KOPT-K1 (cell line): ENCODE measurements around the gene TMEM132D.
"Not testable (repeated sequence)": the region's sequence is repeated elsewhere in the genome, so short reads cannot be mapped to it uniquely, and the experiment has no call there.

Experiments used
- H3K27ac ChIP-seq: fragments of 200-600 bp; sonication (generic); 2 replicates; pipeline ENCODE4 v1.5.1; 2016; ENCODE audit warnings: antibody characterized with exemption, mild to moderate bottlenecking, low read depth, low read length; ENCODE audit not compliant: poor library complexity, severe bottlenecking
- H3K36me3 ChIP-seq: fragments of 200-600 bp; sonication (generic); 2 replicates; pipeline ENCODE4 v1.5.1; 2017; ENCODE audit warnings: antibody characterized with exemption, mild to moderate bottlenecking, low read length, moderate library complexity; ENCODE audit not compliant: insufficient read depth
- H3K9me3 ChIP-seq: fragments of 200-600 bp; sonication (generic); 2 replicates; pipeline ENCODE4 v1.5.1; 2017; ENCODE audit warnings: antibody characterized with exemption, low read length, mild to moderate bottlenecking; ENCODE audit not compliant: insufficient read depth, poor library complexity, severe bottlenecking

Gene TMEM132D

GRCh38 chr12:129556082-129556481 is 347.7 kb downstream of the TMEM132D start:
- no peaks in the 10 kb centered on the region for H3K36me3 ChIP-seq
- no peak overlapping the region for H3K27ac ChIP-seq
- H3K9me3 ChIP-seq: peaks cover 23% of the 10 kb centered on the region

DNA sequence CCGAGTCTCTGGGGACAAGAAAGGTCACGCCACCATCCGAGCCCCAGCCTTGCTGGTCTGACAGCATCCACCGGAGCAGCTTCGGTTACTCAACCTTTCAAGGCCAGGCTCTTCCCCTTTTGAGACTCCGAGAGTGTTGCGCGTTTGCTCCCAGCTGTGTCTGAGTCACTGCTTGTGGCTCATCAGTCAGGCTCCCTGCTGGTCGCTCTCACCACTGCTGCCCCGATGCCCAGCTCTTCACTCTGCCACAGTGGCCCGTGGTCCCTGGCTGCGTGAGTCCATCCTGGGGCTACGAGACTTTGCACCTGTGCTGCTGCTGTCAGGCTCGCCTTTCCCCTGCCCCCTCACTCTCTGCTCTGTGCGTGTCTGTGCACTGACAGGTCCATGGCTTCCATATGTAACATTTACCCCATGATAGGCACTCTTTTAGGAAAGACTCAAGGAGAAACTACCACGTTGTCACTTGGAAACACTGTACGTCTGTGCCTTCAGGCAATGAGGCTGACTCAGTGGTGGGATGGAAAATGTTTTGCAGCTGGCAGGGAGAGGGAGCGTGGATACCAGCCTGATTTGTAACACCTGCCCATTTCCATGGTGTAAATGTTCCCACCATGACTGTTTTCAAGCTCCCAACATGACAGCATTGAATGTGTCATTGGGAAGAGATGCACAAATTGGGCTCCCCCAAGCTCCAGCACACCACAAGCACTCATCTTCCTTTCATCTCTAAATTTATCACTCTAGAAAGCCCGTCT is 350.7 kb downstream of the TMEM132D start:
- no peak overlapping the region for H3K27ac ChIP-seq
- H3K36me3 ChIP-seq: no peaks in the 10 kb centered on the region
- H3K9me3 ChIP-seq: peaks cover 41% of the 10 kb centered on the region

DNA sequence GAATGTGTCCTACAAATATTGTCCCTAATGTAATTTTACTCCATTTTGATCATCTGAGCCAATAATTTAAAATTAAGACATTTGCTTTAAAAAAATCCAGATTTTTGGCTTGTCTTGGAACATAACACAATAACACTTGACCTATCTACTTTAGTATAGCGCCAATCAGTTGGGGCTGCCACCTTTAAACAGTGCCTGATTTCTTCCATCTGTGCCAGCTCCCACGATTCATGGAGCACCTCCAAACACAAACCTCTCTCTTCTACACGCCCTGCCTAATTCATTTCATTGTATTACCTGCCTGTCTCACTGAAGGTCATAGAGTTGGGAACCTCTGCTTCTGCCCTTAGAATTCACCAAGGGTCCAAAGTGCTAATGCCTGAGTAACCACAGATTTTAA is 352.4 kb downstream of the TMEM132D start:
- Histone ChIP-seq H3K9me3 (peaks cover 39% of the 10 kb centered on the region), H3K36me3 (no peaks in the 10 kb centered on the region), H3K27ac (no peak overlapping the region)

DNA sequence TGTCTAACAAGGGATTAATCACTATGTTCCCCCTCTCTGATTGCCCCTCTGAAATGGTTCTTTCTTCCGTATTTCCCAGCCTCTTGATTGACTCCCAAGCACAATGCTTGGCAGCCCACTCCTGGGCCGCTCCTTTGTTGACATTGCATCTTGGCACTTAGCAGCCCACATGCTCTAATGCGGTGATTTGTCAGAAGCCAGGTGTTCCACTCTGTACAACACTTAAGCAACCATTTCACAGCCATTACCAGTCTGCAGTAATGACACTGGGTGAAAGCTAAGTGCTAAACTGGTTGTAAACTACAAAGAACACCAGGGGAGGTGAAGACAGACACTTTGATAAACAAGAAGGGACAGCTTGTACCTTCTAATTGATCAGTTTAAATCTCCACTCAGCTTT is 353.5 kb downstream of the TMEM132D start:
- Histone ChIP-seq H3K9me3 (peaks cover 39% of the 10 kb centered on the region), H3K36me3 (no peaks in the 10 kb centered on the region), H3K27ac (no peak overlapping the region)

DNA sequence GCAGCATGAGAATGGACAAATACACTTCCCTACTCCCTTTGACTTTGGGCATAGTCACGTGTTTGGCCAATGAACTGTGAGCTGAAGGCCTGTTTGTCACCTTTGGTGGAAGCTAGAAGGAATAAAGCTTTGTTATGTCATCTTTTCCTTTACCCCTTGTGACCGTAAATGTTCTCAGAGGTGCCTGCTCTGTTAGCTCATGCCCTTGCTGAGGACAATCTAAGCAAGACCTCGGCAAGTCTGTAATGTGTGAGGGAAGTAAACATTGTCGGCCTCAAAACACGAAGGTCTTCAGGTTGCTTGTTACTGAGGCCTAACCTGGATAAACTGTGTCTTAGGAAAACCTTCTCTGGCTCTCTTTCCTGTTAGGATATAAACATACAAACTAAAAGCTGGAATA is 354.2 kb downstream of the TMEM132D start:
- H3K36me3 ChIP-seq: no peaks in the 10 kb centered on the region
- H3K27ac ChIP-seq: no peak overlapping the region
- peaks cover 35% of the 10 kb centered on the region for H3K9me3 ChIP-seq

DNA sequence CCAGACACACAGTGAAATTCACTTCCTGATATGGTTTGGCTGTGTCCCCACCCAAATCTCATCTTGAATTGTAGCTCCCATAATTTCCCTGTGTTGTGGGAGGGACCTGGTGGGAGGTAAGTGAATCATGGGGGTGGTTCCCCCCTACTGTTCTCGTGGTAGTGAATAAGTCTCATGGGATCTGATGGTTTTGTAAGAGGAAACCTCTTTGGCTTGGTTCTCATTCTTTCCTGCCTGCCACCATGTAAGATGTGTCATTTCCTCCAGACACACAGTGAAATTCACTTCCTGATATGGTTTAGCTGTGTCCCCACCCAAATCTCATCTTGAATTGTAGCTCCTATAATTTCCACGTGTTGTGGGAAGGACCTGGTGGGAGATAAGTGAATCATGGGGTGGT is 354.8 kb downstream of the TMEM132D start:
- not testable (repeated sequence) for H3K27ac ChIP-seq, H3K36me3 ChIP-seq
- H3K9me3 ChIP-seq: peaks cover 35% of the 10 kb centered on the region

GRCh38 chr12:129544716-129545115 is 359.1 kb downstream of the TMEM132D start:
- Histone ChIP-seq H3K36me3 (no peaks in the 10 kb centered on the region), H3K9me3 (peaks cover 21% of the 10 kb centered on the region), H3K27ac (no peak overlapping the region)

GRCh38 chr12:129540954-129541353 is 362.9 kb downstream of the TMEM132D start:
- H3K9me3 ChIP-seq: no peaks in the 10 kb centered on the region
- H3K27ac ChIP-seq: no peak overlapping the region
- H3K36me3 ChIP-seq: no peaks in the 10 kb centered on the region

- Histone ChIP-seq H3K27ac (no peak overlapping the region), H3K9me3 (no peaks in the 10 kb centered on the region), H3K36me3 (no peaks in the 10 kb centered on the region)
Observed at GRCh38 chr12:129540249-129540648, 363.6 kb downstream of the TMEM132D start.

- H3K9me3 ChIP-seq, H3K27ac ChIP-seq, H3K36me3 ChIP-seq: not testable (repeated sequence)
Observed at GRCh38 chr12:129538724-129539335, 365.0 kb downstream of the TMEM132D start.

- H3K9me3 ChIP-seq: no peaks in the 10 kb centered on the region
- H3K27ac ChIP-seq: no peak overlapping the region
- H3K36me3 ChIP-seq: no peaks in the 10 kb centered on the region
Observed at GRCh38 chr12:129538137-129538536, 365.7 kb downstream of the TMEM132D start.

GRCh38 chr12:129534966-129535750 is 368.7 kb downstream of the TMEM132D start:
- Histone ChIP-seq H3K36me3 (no peaks in the 10 kb centered on the region), H3K9me3 (no peaks in the 10 kb centered on the region), H3K27ac (no peak overlapping the region)

DNA sequence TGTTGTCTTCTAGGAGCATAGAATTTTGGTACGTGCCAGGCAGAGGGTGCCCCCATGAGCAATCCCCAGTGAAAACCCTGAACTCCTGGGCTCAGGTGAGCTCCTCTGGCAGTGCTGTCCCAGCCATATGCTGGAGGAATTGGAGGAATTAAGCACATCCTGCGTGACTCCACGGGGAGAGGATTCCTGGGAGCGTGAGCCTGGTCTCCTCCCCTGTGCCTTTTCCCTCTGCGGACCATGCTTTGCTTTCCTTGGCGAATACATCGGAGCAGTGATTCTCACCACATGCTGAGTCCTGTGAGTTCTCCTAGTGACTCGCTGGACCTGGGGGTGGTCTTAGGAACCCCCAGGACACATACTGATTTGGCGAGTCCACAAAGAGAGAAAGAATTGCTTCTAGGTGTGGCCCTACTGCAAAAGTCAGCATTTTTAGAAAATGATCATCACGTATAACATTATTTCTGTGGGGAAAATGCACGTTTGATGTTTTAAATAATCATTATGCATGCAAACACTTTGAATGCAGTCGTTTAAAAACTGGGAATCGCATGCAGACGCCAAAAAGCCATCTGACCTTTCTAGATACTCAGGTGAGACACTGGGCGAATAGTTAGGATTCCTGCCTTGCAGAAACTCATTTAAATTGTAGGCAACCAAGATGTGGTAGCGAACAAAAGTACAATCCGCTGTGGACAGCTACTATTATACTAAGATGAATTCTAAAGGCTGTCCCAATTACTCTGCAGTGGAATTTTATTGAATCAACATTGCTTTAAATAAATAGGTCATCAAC is 370.9 kb downstream of the TMEM132D start:
- no peaks in the 10 kb centered on the region for H3K9me3 ChIP-seq
- no peaks in the 10 kb centered on the region for H3K36me3 ChIP-seq
- no peak overlapping the region for H3K27ac ChIP-seq

- no peaks in the 10 kb centered on the region for H3K9me3 ChIP-seq
- no peaks in the 10 kb centered on the region for H3K36me3 ChIP-seq
- no peak overlapping the region for H3K27ac ChIP-seq
Observed at GRCh38 chr12:129532082-129532481, 371.7 kb downstream of the TMEM132D start.

DNA sequence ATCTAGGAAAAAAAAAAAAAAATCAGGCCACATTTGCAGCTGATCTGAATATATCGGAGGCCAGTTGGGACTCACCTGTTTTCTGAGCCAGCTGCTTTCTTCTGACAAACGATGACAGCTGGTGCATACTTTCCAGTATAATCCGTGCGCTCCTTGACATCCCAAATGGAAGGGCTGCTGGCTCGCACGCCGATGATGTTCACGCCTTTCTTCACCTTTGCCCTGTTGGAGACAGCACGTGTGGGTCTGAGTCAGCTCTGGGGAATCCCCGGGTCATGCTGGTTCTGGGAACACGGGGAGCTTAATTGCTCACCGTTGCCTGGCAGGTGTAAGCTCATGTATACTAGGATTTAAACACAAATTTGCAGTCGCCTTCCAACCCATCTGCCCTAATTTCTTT is 372.8 kb downstream of the TMEM132D start:
- no peaks in the 10 kb centered on the region for H3K36me3 ChIP-seq
- H3K27ac ChIP-seq: no peak overlapping the region
- H3K9me3 ChIP-seq: no peaks in the 10 kb centered on the region
